NT2/D1 (cell line): Measurements from ENCODE around the gene CLIC6.

Experiments used
- SUZ12 ChIP-seq: IDR thresholded peaks from 2 replicates; pipeline ENCODE4 v1.6.1; 2011; ENCODE audit not compliant: insufficient read length, insufficient read depth; ENCODE audit errors: extremely low read depth
- ZNF274 ChIP-seq: IDR thresholded peaks from 2 replicates; pipeline ENCODE4 v1.6.1; 2011; ENCODE audit warnings: mild to moderate bottlenecking, low read depth, low read length

DNA sequence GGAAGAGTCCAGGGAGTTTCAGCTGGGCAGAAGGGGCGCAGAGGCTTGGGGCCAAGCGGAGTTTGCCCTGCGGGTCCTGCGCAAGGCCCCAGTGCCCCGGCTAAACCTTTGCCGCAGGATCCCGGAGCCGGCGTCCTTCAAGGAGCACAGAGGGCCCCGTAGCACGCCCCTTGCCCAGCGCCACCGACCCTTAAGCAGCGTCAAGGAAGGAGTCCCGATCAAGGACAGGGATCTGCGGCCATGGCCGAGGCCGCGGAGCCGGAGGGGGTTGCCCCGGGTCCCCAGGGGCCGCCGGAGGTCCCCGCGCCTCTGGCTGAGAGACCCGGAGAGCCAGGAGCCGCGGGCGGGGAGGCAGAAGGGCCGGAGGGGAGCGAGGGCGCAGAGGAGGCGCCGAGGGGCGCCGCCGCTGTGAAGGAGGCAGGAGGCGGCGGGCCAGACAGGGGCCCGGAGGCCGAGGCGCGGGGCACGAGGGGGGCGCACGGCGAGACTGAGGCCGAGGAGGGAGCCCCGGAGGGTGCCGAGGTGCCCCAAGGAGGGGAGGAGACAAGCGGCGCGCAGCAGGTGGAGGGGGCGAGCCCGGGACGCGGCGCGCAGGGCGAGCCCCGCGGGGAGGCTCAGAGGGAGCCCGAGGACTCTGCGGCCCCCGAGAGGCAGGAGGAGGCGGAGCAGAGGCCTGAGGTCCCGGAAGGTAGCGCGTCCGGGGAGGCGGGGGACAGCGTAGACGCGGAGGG is 520 bp downstream of the CLIC6 start:
- TF ChIP-seq SUZ12 (no peak), ZNF274 (no peak)
